HepG2 (cell line): ENCODE results near the gene IQCE. TPM values are rescaled to one million over a fixed set of nuclear protein-coding genes. Genes with fewer than 3 reads are reported as not detected.

Experiments used
- AGO2 ChIP-seq: fragments of 200-400 bp; formaldehyde crosslinking; optimal IDR thresholded peaks from 2 replicates; pipeline ENCODE3; 2017; ENCODE audit warnings: mild to moderate bottlenecking, low read depth, low read length, moderate library complexity
- CREM ChIP-seq, 2 experiments: sonication (generic) in 1 of 2; formaldehyde crosslinking in 1 of 2; IDR thresholded peaks; 2 replicates each; pipeline versions ENCODE4 v1.4.0 to v1.6.1; 2016 to 2020; ENCODE audit warnings: antibody characterized with exemption in 1 of 2, mild to moderate bottlenecking in 1 of 2, missing genetic modification reagents in 1 of 2
- FOSL2 ChIP-seq: sonication (generic); formaldehyde crosslinking; IDR thresholded peaks from 2 replicates; pipeline ENCODE4 v1.4.0; 2020; ENCODE audit warnings: missing genetic modification reagents
- RBFOX2 ChIP-seq: fragments of 200-400 bp; formaldehyde crosslinking; IDR thresholded peaks from 2 replicates; pipeline ENCODE4 v1.6.1; 2017; ENCODE audit warnings: low read depth, mild to moderate bottlenecking, low read length
- SALL1 ChIP-seq: sonication (generic); formaldehyde crosslinking; IDR thresholded peaks from 2 replicates; pipeline ENCODE4 v1.8.0; 2022; ENCODE audit warnings: mild to moderate bottlenecking, missing genetic modification reagents
- SAP130 ChIP-seq: IDR thresholded peaks from 2 replicates; pipeline ENCODE4 v1.6.1; 2016; ENCODE audit warnings: low read depth
- SIN3B ChIP-seq: fragments of 150-350 bp; IDR thresholded peaks from 2 replicates; pipeline ENCODE4 v1.6.1; 2014; ENCODE audit warnings: low read length
- SOX5 ChIP-seq: IDR thresholded peaks from 2 replicates; pipeline ENCODE4 v1.6.1; 2016; ENCODE audit warnings: borderline replicate concordance
- SOX6 ChIP-seq, 2 experiments: fragments of 450-650 bp in 1 of 2; sonication (generic) in 1 of 2; formaldehyde crosslinking in 1 of 2; IDR thresholded peaks; 2 replicates each; pipeline versions ENCODE4 v1.4.0 to v1.6.1; 2017 to 2020; ENCODE audit warnings: antibody characterized with exemption in 1 of 2, mild to moderate bottlenecking in 1 of 2, missing genetic modification reagents in 1 of 2
- SRSF4 ChIP-seq: fragments of 200-400 bp; formaldehyde crosslinking; IDR thresholded peaks from one replicate; pipeline ENCODE4 v1.6.1; 2018; ENCODE audit warnings: mild to moderate bottlenecking, low read depth, low read length, moderate library complexity; ENCODE audit not compliant: poor library complexity, severe bottlenecking
- TCF12 ChIP-seq, 2 experiments: fragments of 450-650 bp in 1 of 2; sonication (generic) in 1 of 2; formaldehyde crosslinking in 1 of 2; IDR thresholded peaks; 2 replicates each; pipeline versions ENCODE4 v1.6.1 to v1.8.0; 2017 to 2022; ENCODE audit warnings: antibody characterized with exemption in 1 of 2, mild to moderate bottlenecking in 1 of 2, missing genetic modification reagents in 1 of 2, moderate library complexity in 1 of 2
- ZNF292 ChIP-seq: sonication (generic); formaldehyde crosslinking; IDR thresholded peaks from 2 replicates; pipeline ENCODE4 v1.8.1; 2022; ENCODE audit warnings: mild to moderate bottlenecking, low read depth, missing genetic modification reagents, borderline replicate concordance
- ZNF3 ChIP-seq: IDR thresholded peaks from 2 replicates; pipeline ENCODE4 v1.7.0; 2017; ENCODE audit warnings: inconsistent platforms
- ZNF768 ChIP-seq: sonication (generic); formaldehyde crosslinking; IDR thresholded peaks from 2 replicates; pipeline ENCODE4 v1.4.0; 2020; ENCODE audit warnings: missing genetic modification reagents
- ZNF775 ChIP-seq: sonication (generic); formaldehyde crosslinking; IDR thresholded peaks from 2 replicates; pipeline ENCODE4 v1.4.0; 2020; ENCODE audit warnings: missing genetic modification reagents, mild to moderate bottlenecking, moderate library complexity, borderline replicate concordance
- ZSCAN25 ChIP-seq: sonication (generic); formaldehyde crosslinking; IDR thresholded peaks from 2 replicates; pipeline ENCODE4 v1.8.0; 2022; ENCODE audit warnings: mild to moderate bottlenecking, missing genetic modification reagents
- polyA plus RNA-seq, 8 experiments: library from polyadenylated mRNA; depleted of rRNA in 3 of 8; stranded (reverse) in 7 of 8; unstranded in 1 of 8; fragments of >200 nt; fragmentation: Illumina TruSeq in 4 of 8; extraction: Trizol in 4 of 8; gene quantifications; 2 replicates each; pipeline versions ENCODE4 v1.2.1 to v1.2.3, GENCODE V29; 2011 to 2016; ENCODE audit warnings: low read depth in 4 of 8, missing spikeins in 1 of 8, mixed read lengths in 1 of 8; ENCODE audit not compliant: insufficient read depth in 1 of 8
- total RNA-seq, 5 experiments: library from RNA; depleted of rRNA; stranded (reverse); fragments of >200 nt; fragmentation: Illumina TruSeq; extraction: Trizol; gene quantifications; 2 replicates each; pipeline ENCODE4 v1.2.3, GENCODE V29; 2016; ENCODE audit warnings: low read depth in 1 of 5
- TF ChIP-seq, protein P1 (sequence below): sonication (generic); formaldehyde crosslinking; IDR thresholded peaks from 2 replicates; pipeline ENCODE4 v1.4.0; 2020; ENCODE audit warnings: mild to moderate bottlenecking, missing genetic modification reagents
- TF ChIP-seq, protein P2 (sequence below): sonication (generic); formaldehyde crosslinking; IDR thresholded peaks from 2 replicates; pipeline ENCODE4 v1.4.0; 2020; ENCODE audit warnings: mild to moderate bottlenecking, missing genetic modification reagents
- TF ChIP-seq, protein P3 (sequence below): sonication (generic); formaldehyde crosslinking; IDR thresholded peaks from 2 replicates; pipeline ENCODE4 v1.5.0; 2020; ENCODE audit warnings: mild to moderate bottlenecking, missing genetic modification reagents
- TF ChIP-seq, protein P4 (sequence below): sonication (generic); formaldehyde crosslinking; IDR thresholded peaks from 2 replicates; pipeline ENCODE4 v1.4.0; 2020; ENCODE audit warnings: missing genetic modification reagents
- TF ChIP-seq, protein P5 (sequence below): IDR thresholded peaks from 2 replicates; pipeline ENCODE4 v1.6.1; 2016; ENCODE audit warnings: missing compliant biosample characterization, missing genetic modification reagents, borderline replicate concordance

IQCE gene
- total and polyA plus RNA-seq, 2 of the 13 experiments (the other 11 are each of a cell fraction or from before 2014, with no cell fraction given), result 1.5 to 2.5 TPM

DNA sequence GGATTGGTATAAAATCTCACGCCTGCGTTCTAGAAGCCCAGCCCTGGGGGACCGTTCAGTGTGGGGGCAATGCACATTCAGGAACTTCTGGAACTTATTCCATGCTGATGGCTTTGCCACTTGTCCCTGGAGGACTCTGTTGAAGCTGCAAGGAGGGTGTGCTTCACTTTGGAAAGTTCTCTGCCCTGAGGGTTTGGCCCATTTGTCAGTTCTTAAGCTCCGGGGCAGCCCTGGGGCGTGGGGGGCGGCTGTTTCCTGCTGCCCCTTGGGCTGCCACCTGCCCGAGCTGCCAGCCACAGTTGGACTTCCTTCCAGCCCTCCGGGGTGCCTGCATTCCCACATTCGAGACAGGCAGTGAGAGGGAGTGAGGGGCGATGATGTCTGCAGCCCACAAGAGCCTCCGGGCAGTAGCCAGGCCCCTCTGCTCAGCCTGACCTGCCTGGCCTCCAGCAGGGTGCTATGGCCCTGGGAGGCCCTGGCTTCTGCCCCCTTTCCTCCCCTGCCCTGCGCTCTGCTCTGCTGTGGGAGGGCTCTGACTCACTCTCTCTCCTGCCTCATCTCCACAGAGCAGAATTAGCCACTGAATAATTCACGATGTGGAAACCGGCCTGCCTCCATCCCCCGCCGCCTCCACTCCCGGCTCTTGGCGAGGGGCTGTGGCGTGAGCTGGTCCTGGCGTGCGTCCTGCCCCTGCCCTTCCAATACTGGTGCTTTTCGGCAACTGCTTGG lies 74.9 kb downstream of the IQCE start (continued):
- TF ChIP-seq, protein P1, sequence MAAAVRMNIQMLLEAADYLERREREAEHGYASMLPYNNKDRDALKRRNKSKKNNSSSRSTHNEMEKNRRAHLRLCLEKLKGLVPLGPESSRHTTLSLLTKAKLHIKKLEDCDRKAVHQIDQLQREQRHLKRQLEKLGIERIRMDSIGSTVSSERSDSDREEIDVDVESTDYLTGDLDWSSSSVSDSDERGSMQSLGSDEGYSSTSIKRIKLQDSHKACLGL, result peak; percentile 62; the same call in 1 of the 2 replicates
- TF ChIP-seq SRSF4 (no peak), ZNF775 (CRISPR knock-in tag) (no peak), SOX6 (IDR thresholded peaks at IDR 0.05) (no peak), SOX6 (CRISPR knock-in tag; IDR thresholded peaks at IDR 0.05) (peak; percentile 26; the same call in 1 of the 2 replicates), SOX5 (no peak), AGO2 (peak; percentile 65), SIN3B (no peak), TCF12 (IDR thresholded peaks at IDR 0.05) (no peak), TCF12 (CRISPR knock-in tag; IDR thresholded peaks at IDR 0.05) (0 out of 2 replicates have a peak, but pooled peaks have one; percentile 58), FOSL2 (CRISPR knock-in tag) (peak; percentile 85), ZNF768 (CRISPR knock-in tag) (peak; percentile 89), RBFOX2 (peak; percentile 67), ZNF3 (no peak), SAP130 (CRISPR knock-in tag) (peak; percentile 38; the same call in 1 of the 2 replicates), ZNF292 (CRISPR knock-in tag) (0 out of 2 replicates have a peak, but pooled peaks have one; percentile 39), CREM (IDR thresholded peaks at IDR 0.05) (no peak), CREM (CRISPR knock-in tag; IDR thresholded peaks at IDR 0.05) (no peak), ZSCAN25 (CRISPR knock-in tag) (peak; percentile 92), SALL1 (CRISPR knock-in tag) (no peak)
- TF ChIP-seq, protein P2, sequence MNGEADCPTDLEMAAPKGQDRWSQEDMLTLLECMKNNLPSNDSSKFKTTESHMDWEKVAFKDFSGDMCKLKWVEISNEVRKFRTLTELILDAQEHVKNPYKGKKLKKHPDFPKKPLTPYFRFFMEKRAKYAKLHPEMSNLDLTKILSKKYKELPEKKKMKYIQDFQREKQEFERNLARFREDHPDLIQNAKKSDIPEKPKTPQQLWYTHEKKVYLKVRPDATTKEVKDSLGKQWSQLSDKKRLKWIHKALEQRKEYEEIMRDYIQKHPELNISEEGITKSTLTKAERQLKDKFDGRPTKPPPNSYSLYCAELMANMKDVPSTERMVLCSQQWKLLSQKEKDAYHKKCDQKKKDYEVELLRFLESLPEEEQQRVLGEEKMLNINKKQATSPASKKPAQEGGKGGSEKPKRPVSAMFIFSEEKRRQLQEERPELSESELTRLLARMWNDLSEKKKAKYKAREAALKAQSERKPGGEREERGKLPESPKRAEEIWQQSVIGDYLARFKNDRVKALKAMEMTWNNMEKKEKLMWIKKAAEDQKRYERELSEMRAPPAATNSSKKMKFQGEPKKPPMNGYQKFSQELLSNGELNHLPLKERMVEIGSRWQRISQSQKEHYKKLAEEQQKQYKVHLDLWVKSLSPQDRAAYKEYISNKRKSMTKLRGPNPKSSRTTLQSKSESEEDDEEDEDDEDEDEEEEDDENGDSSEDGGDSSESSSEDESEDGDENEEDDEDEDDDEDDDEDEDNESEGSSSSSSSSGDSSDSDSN (CRISPR knock-in tag), result peak; percentile 72; the same call in 1 of the 2 replicates
- TF ChIP-seq, protein P3, sequence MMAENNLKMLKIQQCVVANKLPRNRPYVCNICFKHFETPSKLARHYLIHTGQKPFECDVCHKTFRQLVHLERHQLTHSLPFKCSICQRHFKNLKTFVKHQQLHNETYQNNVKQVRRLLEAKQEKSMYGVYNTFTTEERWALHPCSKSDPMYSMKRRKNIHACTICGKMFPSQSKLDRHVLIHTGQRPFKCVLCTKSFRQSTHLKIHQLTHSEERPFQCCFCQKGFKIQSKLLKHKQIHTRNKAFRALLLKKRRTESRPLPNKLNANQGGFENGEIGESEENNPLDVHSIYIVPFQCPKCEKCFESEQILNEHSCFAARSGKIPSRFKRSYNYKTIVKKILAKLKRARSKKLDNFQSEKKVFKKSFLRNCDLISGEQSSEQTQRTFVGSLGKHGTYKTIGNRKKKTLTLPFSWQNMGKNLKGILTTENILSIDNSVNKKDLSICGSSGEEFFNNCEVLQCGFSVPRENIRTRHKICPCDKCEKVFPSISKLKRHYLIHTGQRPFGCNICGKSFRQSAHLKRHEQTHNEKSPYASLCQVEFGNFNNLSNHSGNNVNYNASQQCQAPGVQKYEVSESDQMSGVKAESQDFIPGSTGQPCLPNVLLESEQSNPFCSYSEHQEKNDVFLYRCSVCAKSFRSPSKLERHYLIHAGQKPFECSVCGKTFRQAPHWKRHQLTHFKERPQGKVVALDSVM (CRISPR knock-in tag), result peak; percentile 45; the same call in 1 of the 2 replicates
- TF ChIP-seq, protein P4, sequence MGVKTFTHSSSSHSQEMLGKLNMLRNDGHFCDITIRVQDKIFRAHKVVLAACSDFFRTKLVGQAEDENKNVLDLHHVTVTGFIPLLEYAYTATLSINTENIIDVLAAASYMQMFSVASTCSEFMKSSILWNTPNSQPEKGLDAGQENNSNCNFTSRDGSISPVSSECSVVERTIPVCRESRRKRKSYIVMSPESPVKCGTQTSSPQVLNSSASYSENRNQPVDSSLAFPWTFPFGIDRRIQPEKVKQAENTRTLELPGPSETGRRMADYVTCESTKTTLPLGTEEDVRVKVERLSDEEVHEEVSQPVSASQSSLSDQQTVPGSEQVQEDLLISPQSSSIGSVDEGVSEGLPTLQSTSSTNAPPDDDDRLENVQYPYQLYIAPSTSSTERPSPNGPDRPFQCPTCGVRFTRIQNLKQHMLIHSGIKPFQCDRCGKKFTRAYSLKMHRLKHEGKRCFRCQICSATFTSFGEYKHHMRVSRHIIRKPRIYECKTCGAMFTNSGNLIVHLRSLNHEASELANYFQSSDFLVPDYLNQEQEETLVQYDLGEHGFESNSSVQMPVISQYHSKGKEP (CRISPR knock-in tag), result no peak
- TF ChIP-seq, protein P5, sequence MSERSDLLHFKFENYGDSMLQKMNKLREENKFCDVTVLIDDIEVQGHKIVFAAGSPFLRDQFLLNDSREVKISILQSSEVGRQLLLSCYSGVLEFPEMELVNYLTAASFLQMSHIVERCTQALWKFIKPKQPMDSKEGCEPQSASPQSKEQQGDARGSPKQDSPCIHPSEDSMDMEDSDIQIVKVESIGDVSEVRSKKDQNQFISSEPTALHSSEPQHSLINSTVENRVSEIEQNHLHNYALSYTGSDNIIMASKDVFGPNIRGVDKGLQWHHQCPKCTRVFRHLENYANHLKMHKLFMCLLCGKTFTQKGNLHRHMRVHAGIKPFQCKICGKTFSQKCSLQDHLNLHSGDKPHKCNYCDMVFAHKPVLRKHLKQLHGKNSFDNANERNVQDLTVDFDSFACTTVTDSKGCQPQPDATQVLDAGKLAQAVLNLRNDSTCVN (CRISPR knock-in tag), result peak; percentile 19; the same call in 1 of the 2 replicates
